Superior temporal gyrus (tissue), 1 donor: ENCODE results near the gene MPRIP.

ENCODE experiments used
- DNase-seq: peaks from one replicate; pipeline ENCODE4 v3.0.0-alpha.2; 2016; ENCODE audit errors: extremely low spot score

MPRIP gene

DNA sequence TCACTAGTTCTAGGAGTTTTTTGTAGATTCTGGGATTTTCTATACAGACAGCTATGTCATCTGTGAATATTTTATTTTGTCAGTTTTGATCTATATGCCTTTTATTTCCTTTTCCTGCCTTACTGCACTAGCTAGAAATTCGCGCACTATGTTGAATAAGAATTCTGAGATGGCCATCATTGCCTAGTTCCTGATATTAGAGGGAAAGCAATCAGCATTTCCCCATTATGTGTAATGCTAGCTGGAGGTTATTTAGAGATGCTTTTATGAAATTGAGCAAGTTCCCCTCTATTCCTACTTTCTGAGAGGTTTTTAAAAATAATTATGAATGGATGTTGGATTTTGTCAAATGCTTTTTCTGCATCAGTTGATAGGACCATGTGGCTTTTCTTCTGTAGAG is 23.8 kb downstream of the MPRIP start:
- no peak for DNase-seq

DNA sequence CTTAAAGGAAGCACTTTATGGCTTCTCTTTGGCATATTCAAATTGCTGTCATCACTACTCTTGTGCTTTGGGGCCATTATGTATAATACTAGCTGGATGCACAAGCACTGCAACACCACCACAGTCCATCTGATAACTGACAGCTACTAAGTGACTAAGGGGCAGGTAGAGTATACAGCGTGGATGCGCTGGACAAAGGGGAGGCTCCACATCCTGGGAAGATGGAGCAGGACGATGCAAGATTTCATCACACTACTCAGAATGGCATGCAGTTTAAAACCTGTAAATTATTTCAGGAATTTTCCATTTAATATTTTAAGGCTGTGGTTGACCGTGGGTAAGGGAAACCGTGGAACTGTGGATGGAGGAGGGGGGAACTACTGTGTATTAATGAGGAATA is 25.0 kb downstream of the MPRIP start:
- DNase-seq, result no peak

DNA sequence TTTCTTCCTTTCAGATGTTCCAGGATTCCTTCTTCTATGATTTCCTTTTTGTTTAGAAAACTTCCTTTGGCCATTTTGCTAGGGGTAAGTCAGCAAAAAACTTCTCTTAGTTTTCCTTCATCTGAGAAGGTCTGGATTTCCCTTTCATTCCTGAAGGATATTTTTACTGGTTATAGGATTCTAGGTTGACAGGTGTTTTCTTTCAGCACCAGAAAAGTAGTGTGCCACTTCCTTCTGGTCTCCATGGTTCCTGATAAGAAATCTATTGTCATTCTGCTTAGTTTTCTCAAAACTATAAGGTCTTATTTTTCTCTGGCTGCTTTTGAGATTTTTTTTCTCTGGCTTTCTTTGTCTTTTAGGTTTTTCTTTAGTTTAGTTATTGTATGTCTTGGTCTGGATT is 27.6 kb downstream of the MPRIP start:
- DNase-seq, result no peak

DNA sequence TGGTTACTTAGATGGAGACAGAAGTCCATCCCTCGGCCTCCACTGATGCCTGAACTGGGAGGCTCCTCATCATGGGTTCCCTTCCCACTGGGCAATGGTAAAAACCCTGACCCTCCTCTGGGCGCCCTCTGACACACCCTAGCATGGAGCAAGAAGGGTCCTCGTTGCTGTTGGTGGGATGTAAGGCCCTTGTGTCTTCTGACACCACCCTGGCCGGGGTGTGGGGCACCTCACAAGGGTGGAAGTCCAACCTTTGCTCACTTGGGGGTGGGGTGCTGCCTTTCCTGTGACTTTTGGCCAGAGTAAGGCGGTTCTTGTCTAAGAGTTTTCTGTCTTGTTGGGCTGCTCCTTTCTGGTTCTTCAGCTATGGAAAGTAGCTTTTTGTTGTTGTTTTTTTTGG is 28.7 kb downstream of the MPRIP start:
- DNase-seq, result no peak

DNA sequence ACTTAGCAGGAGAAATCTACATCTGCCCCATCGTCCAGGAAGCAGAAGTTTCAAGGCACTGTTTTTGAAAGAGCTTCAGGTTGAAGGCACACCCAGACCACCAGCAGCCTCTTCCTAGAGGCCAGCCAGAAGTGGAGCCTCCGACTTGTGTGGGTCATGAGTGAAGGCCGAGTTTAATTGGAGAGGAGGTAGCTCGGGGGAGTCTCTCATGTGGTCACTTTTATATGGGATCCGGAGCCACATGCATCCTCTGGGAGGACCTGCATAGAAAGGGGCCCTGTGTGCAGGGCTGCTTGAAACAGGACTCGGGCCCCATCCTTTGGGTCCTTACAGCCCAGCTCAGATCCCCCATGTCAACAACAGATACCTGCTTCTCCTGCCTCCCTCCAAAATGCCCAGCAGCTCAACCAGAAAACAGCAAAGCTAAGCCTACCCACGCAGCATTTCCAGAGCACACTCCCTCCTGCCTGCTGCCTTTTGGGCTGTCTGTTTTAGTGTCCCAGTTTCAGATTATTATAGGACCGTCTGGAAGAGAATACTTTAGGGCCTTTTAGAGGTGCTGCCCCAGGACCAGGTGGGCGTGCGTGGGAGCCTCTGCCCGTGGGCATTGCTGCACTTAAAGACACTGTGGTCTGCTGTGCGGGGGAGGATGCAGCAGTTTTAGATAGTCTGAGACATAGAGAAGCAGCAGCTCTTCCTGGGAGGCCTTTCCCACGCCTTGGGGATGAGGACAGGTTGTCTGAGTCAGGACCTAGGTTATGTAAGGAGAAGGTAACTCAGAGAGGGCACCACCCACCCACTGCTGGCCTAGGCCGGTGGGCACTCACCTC is 29.5 kb downstream of the MPRIP start:
- no peak for DNase-seq

DNA sequence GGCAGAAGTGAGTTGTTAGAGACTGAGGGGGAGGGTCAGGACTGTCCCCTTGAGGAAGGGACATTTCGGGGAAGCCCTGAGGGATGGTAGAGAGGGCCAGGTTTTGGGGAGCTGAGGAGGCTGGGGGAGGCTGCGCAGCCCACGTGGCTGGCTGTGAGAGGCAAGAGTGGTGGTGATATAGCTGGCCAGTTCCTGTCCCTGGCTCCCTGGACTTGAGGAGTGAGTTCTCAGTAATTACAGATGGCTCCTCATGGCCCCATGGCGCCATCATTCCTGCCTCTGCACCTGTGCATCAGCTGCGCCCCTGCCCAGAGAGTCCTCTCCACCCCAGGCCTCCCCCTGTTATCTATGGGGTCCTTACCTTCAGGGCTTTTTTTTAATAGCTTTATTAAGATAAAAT is 30.3 kb downstream of the MPRIP start:
- no peak for DNase-seq

DNA sequence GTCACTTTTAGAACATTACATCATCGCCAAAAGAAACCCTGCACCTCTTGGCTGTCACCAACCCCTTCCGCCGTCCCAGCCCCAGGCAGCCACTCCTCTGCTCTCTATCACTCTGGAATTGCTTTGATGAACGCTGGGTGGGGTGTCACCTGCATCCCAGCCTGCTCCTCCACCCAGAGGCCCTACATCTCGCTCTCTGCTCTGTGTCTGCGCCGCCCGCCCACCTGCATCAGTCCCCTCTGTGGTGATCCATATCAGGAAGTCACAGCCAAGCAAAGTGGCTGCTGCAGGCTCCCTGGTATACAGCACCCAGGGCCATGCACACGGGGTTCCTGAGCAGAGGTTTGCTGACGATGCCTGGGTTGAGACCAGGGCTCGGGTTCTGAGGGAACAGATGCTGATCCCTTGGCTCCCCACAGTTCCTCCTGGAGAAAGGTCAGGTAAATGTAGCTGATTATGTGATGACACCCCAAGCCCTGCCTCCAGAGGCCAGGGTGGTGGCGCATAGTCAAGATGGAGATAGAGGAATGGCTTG is 30.8 kb downstream of the MPRIP start:
- no peak for DNase-seq

DNA sequence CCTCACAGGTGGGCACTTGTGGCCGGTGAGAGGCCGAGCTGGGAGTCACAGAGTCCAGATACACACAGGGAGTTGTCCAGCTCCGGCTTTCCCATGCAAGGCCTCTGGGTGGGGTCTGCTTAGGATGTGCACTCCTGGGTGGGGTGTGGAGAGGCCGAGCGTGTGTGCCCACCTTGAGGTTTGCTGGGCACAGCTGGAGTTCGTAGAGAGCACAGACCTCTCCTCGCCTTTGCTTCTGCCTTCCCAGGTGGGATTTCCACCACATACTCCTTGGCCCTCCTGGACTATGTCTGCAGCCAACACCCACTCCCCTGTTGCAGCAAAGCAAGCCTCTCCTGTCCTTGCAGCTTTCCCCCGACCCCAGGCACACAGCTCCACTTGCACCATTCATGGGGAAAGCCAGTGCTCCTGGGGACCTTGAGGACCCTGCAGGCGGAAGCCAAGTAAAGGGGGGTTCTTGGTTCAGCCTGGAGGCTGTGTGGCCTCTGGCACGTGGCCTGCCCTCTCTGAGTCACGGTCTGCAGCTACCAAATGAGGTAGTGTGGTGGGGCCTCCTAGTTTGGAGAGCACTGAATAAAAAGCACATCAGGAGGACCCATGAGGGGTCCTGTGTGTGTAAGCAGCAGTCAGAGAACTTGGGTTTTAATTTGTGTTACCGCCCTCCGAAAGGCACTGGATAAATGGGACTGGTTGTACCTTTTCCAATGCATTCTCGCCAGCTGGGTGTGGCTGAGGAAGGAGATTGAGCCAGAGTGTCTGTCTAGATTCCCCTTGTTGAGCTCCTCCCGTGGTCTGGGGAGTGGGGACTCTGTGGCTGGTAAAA is 31.5 kb downstream of the MPRIP start:
- no peak for DNase-seq

DNA sequence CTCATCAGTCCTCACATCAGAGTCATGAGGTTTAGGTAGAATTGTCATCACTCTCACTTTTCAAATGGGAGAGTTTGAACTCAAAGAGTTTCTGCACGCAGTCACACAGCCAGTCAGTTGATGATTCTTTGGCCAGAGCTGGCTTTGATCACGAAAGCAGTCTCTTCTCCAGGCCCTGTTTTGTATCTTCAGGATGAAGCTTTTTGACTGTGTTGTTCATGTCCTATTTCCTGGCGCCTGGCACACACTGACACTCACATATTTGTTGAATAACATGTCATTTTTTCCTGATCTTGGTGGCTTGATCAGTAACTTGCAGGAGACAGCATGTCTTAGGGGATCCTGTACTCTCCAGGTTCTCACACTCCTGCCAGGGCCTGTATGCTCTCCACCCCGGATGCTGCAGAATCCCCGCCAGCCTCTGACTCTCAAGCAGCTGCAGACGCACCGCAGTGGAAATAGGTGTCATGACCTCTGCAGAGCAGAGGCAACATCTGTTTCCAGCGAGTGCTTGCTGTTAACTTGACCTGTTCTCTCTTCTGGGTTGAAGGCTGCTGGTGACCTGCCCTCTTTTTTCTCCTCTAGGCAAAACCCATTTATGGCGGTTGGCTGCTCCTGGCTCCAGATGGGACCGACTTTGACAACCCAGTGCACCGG is 33.0 kb downstream of the MPRIP start:
- DNase-seq, result no peak

DNA sequence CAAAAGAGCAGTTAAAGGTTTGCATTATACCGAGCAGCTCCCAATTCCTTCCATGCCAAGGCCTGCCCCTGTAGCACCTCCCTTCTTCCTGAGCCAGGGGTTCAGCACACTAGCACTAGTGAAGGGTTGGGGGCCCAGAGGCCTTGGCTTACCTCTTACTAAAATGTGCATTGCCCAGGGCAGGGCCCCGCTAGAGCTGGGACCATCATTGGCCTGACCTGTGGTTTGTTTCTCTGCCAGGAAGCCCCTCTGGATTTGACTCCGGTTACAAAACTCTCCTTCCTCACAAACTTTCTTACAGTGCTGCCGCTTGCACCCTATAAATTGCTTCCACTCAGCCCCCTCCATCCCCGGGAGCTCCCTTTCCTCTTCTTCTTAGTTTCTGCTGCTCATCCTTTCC is 33.8 kb downstream of the MPRIP start:
- DNase-seq, result no peak

DNA sequence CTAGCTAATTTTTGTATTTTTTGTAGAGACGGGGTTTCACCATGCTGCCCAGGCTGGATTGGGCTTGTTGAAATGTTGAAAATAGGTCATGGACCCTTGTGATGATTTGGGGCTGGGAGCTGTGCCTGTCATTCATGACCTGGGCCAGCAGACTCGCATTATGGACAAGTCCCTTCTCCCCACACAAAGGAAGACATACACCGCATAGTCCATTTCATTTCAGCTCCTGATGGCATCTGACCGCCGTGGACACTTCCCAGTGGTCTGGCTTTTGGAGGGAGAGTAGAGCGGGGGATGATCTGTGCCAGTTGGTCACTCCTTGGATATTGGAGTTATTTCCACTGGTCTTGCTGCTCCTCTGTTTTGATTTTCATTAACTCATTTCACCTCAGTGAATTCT is 34.8 kb downstream of the MPRIP start:
- no peak for DNase-seq

DNA sequence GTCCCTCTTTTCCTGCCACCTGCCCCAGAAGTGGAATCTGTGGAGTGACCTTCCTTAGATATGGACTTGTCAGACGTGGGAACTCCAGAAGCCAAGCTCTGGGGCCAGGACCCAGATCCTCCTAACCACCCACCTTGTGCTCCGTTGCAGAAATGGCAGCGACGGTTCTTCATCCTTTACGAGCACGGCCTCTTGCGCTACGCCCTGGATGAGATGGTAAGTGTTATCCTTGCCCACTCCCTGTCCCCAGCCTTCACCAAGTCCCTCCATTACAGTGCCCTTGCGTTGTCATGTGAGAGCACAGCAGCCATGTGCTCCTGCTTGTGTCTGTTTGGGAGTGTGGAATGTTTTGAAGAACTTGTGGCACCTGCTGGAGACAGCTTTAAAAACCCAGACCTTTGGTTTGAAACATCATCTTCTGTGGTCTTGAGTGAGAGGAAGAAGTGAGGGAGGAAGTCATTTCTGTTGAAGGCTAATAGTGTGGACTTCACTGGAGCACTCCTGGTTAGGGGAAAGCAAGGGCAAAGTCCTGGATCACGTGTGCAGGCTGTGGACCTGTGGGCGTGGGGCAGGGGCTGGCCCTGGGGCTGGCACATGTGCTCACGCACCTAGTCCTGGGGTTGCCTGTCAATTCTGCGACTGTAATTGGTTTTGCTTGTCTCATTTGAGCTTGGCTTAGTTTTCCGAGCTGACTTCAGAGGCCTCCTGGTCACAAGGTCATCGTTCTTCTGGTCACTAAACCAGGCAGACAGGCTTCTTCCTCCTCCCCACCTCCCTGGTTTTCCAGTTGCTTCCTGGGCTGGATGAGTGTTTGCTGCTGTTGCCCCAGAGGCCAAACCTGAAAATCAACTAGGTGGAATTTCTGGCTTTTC is 35.8 kb downstream of the MPRIP start:
- DNase-seq, result no peak

DNA sequence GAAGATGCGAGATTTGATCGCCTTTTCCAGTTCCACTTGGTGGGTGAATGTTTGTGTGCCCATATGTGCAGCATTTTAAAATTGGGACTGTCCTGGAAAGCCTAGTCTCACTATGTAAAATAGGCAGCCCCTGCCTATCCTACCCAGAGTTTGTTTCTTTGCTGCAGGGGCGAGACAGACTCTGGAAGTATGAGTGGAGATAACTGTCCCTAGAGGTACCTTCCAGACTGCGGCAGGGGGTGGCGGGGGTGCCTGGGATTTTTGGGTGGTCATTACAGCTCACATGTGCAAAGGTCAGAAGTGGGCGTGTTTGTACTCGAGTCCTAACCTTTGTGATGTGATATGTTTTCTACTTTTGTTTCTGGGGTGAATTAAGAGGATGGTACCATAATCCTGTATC is 36.6 kb downstream of the MPRIP start:
- no peak for DNase-seq

DNA sequence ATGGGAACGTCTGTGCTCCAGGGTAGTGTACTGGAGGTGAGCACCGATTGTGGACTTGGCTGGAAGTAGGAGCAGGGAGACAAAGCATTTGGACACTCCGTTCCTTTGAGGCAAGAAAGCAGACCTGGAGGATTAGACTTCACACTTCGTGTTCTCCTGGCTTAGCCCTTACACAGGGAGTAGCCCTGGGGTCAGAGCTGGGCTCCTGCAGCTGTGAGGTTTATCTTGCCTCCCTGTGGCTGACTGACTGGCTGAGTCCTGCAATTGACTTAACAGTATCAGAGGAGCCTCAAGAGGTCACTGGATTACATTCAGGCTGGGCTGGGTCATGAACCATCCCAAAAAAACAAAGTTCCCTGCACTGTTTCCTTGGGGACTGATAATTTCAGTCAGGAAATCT is 37.1 kb downstream of the MPRIP start:
- no peak for DNase-seq

DNA sequence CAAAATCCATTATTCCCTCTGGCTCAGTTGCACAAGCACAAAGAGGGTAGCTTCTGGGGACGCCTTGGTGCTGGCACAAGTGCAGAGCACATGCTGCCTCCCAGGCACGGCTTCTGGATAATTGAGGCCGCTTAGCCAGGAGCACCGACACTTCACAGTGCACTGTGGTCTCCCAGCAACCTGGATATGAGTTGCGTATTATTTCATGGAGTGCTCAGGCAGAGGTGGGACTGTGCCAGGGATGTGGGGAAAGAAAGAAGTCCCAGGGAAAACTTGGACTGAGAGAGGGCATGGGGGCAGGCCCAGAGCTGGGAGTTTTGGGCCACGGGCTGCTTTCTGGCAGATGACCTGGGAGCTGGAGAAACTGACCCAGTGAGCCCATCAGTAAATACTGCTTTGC is 37.5 kb downstream of the MPRIP start:
- no peak for DNase-seq

DNA sequence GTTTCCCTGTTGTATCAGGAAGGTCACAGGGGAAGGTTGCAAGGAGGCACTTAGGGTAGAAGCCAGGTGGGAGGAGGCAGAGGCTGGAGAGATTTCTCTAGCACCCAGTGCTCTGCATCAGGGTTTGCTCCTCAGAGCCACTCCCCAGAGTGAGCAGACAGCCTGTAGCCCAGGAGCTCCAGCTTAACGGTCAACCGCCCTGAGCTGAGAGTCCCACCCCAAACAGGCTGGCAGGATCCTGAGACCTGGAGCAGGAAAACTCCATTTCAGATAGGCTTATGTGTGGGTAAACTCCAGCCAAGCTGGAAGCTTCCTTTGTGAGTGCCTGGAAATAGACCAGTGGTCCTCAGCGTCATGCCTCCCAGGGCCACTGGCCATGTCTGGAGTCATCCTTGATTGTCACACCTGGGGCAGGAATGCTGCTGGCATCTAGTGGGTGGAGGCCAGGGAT is 37.9 kb downstream of the MPRIP start:
- no peak for DNase-seq

DNA sequence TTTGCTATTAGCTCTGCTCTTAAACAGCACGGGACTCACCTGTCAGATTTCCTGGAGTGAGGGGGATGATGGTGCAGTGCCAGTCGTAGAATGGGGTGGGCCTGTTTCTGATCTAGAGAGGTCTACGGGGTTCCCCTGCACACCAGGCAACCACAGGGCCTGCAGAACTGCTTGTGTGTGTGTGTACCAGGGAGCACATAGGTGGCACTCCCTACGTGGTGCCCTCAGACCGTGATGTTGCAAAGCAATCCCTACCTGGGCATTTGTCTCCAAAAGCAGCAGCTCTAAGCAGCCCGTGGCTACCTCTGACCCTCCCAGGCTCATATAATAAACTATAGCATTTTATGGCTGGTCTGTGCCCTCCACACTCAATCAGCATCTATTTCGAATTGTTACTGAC is 38.5 kb downstream of the MPRIP start:
- no peak for DNase-seq

DNA sequence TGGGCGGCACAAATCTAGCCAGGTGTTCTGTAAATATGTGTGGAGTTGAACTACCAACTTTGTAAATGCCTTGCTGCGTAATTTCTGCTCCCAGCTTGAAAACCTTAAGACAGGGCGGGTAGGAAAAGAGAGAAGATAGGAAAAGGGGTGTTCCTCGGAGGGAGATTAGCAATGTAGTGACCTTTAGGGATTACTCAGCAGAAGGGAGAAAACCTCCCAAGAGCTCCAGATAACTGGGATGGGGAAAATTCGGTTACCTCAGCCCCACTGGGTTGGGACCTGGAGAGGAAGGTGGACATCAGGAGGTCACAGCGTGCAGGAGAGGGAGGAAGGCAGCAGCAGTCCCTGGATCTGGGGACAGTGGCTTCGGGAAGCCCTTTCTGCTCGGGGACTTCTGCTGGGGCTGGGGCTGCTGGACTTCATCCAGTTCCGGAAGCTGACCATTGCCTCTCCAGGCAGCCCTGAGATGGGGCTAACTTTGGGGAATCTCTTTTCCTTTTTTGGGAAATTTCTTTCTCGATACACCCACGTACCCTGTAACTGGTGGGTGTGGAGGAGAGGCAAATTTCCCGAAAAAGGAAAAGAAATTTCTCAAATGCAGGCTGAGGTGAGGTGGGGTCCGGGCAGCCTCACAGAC is 39.2 kb downstream of the MPRIP start:
- no peak for DNase-seq

DNA sequence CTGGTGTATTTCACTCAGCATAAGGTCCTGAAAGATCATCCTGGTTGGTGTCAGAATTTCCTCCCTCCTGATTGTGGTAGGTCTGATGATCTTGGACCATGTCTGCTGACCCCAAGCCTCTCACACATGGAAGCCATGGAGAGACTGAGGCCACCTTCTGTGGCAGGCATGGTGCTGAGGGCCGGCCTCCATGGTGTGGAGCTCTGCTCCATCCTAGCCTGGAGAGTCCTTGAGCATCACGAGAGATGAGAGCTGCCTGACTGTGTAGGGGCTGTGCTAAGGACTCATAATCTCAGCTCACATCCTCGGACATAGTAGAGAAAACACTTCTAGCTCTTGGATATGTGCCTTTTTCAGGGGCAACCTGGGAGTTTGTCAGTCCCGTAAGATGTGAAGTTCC is 40.6 kb downstream of the MPRIP start:
- DNase-seq, result no peak

DNA sequence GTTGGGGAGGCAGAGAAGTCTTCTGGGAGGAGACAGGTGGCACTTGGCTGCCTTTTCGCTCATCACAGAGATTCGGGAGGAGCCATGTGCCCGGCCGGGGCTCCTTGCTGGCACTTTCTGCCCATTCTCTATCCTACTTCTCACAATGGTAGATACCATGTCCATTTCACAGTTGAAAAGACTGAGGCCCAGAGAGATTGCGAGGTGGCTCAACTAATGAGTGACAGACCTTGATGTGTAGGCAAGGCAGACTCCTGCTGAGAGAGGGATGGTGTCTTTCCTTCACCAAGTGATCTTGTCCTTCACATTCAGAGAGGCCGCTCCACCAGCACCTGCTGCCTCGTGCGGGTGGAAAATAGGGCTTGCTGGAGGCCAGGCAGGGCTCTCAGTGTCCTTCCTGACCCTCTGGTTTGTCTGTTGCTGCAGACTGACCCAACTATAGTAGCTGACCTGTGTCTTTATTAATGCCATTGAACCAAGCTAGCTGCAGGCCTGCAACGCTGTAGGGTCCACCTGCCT is 42.1 kb downstream of the MPRIP start:
- no peak for DNase-seq

DNA sequence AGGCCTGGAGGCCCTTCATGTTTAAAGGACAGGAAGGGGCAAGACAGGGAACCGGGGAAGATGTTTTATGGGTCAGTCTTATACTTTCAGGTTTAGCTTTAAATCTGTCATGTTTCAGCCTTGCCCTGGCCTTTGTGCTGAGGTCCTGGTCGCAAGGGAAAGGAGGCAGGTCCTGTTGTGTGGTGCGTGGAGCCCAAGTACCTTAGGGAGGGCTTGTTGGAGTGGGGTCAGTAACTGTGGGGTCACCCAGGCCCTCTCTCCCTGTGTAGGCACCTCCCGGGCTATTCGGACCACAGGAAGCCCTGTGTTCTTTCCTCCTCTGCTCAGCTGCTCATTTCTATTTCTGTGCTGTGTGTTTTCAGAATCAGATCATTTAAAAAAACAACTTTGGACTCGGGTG is 42.7 kb downstream of the MPRIP start:
- no peak for DNase-seq
